Activated naive CD4-positive, alpha-beta T cell treated with anti-CD3 and anti-CD28 coated beads, Interleukin-2, amount 50 U/mL, for 24 hours (primary cell): ENCODE measurements around the gene ERICH4.
A peak's percentile ranks its signal among the peaks of the same experiment; 100 is the strongest.
"Not testable (repeated sequence)": the region's sequence is repeated elsewhere in the genome, so short reads cannot be mapped to it uniquely, and the experiment has no call there.

Source experiments
- H3K27ac Mint-ChIP-seq: one replicate; pipeline ENCODE4 v1.8.0; 2021; ENCODE audit warnings: mild to moderate bottlenecking, mixed read lengths
- H3K27me3 Mint-ChIP-seq: one replicate; pipeline ENCODE4 v1.8.0; 2021; ENCODE audit warnings: mixed read lengths
- H3K36me3 Mint-ChIP-seq: one replicate; pipeline ENCODE4 v1.8.0; 2021; ENCODE audit warnings: mixed read lengths
- H3K4me1 Mint-ChIP-seq: one replicate; pipeline ENCODE4 v1.8.0; 2021; ENCODE audit warnings: mixed read lengths
- H3K4me3 Mint-ChIP-seq: one replicate; pipeline ENCODE4 v1.8.0; 2021; ENCODE audit warnings: mild to moderate bottlenecking, mixed read lengths
- H3K9me3 Mint-ChIP-seq: one replicate; pipeline ENCODE4 v1.8.0; 2021; ENCODE audit warnings: mixed read lengths

Gene ERICH4

GRCh38 chr19:41478171-41478570, 35.2 kb downstream of the ERICH4 start:
- Mint-ChIP-seq H3K27me3 (peaks cover 17% of the 10 kb centered on the region), H3K4me1 (no peaks in the 10 kb centered on the region), H3K4me3 (no peak overlapping the region), H3K27ac (no peak overlapping the region), H3K36me3 (no peaks in the 10 kb centered on the region), H3K9me3 (no peaks in the 10 kb centered on the region)

- Mint-ChIP-seq H3K27me3 (peaks cover 11% of the 10 kb centered on the region), H3K36me3 (no peaks in the 10 kb centered on the region), H3K4me3 (no peak overlapping the region), H3K4me1 (no peaks in the 10 kb centered on the region), H3K9me3 (no peaks in the 10 kb centered on the region), H3K27ac (no peak overlapping the region)
These were observed 36.2 kb downstream of the ERICH4 start for GRCh38 chr19:41478875-41479756.

GRCh38 chr19:41479757-41480191, 36.8 kb downstream of the ERICH4 start:
- Mint-ChIP-seq H3K27me3 (peaks cover 14% of the 10 kb centered on the region), H3K36me3 (no peaks in the 10 kb centered on the region), H3K4me1 (no peaks in the 10 kb centered on the region), H3K9me3 (no peaks in the 10 kb centered on the region), H3K4me3 (no peak overlapping the region), H3K27ac (peak overlapping the region; percentile 30)

GRCh38 chr19:41480336-41480735, 37.4 kb downstream of the ERICH4 start:
- Mint-ChIP-seq H3K36me3 (no peaks in the 10 kb centered on the region), H3K27me3 (peaks cover 14% of the 10 kb centered on the region), H3K4me1 (no peaks in the 10 kb centered on the region), H3K4me3 (no peak overlapping the region), H3K9me3 (no peaks in the 10 kb centered on the region), H3K27ac (no peak overlapping the region)

- no peak overlapping the region for H3K27ac Mint-ChIP-seq
These were observed 41.9 kb downstream of the ERICH4 start for GRCh38 chr19:41484822-41485221.

GRCh38 chr19:41486953-41487352, 44.0 kb downstream of the ERICH4 start:
- H3K36me3 Mint-ChIP-seq, H3K27ac Mint-ChIP-seq, H3K9me3 Mint-ChIP-seq, H3K4me1 Mint-ChIP-seq, H3K4me3 Mint-ChIP-seq: not testable (repeated sequence)
- peaks cover 15% of the 10 kb centered on the region for H3K27me3 Mint-ChIP-seq

More at GRCh38 chr19:41484822-41485221, 41.9 kb downstream of the ERICH4 start:
- peaks cover 6% of the 10 kb centered on the region for H3K36me3 Mint-ChIP-seq
- no peaks in the 10 kb centered on the region for H3K4me1 Mint-ChIP-seq
- H3K4me3 Mint-ChIP-seq = no peak overlapping the region
- H3K9me3 Mint-ChIP-seq = no peaks in the 10 kb centered on the region
- H3K27me3 Mint-ChIP-seq = peaks cover 23% of the 10 kb centered on the region

- Mint-ChIP-seq H3K4me1 (no peaks in the 10 kb centered on the region), H3K4me3 (no peak overlapping the region)
These were observed 49.9 kb downstream of the ERICH4 start for GRCh38 chr19:41492843-41493242.

More at GRCh38 chr19:41492843-41493242, 49.9 kb downstream of the ERICH4 start:
- Mint-ChIP-seq H3K9me3 (no peaks in the 10 kb centered on the region), H3K27ac (peak overlapping the region; percentile 8), H3K36me3 (no peaks in the 10 kb centered on the region), H3K27me3 (peaks cover 2% of the 10 kb centered on the region)
